ENCODE data around the gene PTPRN. TPM values are rescaled to one million over a fixed set of nuclear protein-coding genes. Genes with fewer than 3 reads are reported as not detected.

PTPRN gene
- total and polyA plus RNA-seq, 9 of the 15 experiments (the other 6 are each of a cell fraction or from before 2014, with no cell fraction given), result 0.15 to 2.4 (median 0.43) TPM; not detected in 1

DNA sequence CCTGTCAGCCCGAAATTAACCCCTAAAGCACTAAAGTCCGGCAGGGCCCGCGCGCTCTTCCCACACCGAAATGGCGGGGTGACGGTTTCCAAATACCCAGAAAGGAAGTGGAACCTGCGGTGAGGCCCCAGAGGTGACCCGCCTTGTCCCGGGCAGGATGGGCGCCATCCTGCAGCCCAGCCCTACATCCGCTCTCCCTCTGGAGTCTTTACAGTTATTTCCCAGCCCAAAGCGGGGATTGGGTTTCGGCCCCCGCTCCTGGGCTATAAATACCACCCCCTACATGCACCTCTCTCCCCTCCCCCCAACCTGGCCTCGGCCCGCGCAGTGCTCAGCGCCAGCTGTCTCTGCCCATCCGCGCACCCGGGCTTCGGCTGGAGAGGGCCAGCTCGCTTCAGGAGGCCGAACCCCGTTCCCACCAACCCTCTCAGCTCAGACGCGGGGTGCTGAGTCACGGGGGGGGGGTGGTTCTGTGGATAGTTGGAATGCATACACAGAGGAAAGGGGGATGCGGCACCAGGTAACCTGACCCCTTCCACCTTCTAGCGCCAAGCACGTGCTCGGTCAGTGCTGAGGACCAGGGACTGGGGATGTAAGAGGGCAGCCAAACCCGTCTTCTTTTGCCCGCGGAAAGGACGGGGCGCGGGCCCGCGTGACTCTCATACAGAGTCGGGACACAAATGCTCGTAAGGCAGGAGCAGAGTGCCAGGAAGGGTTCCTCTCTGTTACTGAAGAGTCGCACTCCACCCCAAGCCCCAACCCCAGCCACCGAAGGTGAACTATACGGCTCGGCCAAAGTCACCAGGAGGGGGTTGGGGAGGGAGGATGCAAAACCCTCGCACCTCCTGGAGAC lies 56.1 kb downstream of the PTPRN start, which contains the start of gene TUBA4B (continued):
- TF ChIP-seq, protein P1, sequence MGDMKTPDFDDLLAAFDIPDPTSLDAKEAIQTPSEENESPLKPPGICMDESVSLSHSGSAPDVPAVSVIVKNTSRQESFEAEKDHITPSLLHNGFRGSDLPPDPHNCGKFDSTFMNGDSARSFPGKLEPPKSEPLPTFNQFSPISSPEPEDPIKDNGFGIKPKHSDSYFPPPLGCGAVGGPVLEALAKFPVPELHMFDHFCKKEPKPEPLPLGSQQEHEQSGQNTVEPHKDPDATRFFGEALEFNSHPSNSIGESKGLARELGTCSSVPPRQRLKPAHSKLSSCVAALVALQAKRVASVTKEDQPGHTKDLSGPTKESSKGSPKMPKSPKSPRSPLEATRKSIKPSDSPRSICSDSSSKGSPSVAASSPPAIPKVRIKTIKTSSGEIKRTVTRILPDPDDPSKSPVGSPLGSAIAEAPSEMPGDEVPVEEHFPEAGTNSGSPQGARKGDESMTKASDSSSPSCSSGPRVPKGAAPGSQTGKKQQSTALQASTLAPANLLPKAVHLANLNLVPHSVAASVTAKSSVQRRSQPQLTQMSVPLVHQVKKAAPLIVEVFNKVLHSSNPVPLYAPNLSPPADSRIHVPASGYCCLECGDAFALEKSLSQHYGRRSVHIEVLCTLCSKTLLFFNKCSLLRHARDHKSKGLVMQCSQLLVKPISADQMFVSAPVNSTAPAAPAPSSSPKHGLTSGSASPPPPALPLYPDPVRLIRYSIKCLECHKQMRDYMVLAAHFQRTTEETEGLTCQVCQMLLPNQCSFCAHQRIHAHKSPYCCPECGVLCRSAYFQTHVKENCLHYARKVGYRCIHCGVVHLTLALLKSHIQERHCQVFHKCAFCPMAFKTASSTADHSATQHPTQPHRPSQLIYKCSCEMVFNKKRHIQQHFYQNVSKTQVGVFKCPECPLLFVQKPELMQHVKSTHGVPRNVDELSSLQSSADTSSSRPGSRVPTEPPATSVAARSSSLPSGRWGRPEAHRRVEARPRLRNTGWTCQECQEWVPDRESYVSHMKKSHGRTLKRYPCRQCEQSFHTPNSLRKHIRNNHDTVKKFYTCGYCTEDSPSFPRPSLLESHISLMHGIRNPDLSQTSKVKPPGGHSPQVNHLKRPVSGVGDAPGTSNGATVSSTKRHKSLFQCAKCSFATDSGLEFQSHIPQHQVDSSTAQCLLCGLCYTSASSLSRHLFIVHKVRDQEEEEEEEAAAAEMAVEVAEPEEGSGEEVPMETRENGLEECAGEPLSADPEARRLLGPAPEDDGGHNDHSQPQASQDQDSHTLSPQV (IDR thresholded peaks at IDR 0.05), result peak; percentile 33; the same call in 1 of the 2 replicates
- TF ChIP-seq FOXJ3 (CRISPR knock-in tag; IDR thresholded peaks at IDR 0.05), result no peak
- TF ChIP-seq RHOXF2B (CRISPR knock-in tag; conservative IDR thresholded peaks at IDR 0.05), result no peak
- TF ChIP-seq, protein P2, sequence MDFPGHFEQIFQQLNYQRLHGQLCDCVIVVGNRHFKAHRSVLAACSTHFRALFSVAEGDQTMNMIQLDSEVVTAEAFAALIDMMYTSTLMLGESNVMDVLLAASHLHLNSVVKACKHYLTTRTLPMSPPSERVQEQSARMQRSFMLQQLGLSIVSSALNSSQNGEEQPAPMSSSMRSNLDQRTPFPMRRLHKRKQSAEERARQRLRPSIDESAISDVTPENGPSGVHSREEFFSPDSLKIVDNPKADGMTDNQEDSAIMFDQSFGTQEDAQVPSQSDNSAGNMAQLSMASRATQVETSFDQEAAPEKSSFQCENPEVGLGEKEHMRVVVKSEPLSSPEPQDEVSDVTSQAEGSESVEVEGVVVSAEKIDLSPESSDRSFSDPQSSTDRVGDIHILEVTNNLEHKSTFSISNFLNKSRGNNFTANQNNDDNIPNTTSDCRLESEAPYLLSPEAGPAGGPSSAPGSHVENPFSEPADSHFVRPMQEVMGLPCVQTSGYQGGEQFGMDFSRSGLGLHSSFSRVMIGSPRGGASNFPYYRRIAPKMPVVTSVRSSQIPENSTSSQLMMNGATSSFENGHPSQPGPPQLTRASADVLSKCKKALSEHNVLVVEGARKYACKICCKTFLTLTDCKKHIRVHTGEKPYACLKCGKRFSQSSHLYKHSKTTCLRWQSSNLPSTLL (IDR thresholded peaks at IDR 0.05), result no peak
- TF ChIP-seq, protein P3, sequence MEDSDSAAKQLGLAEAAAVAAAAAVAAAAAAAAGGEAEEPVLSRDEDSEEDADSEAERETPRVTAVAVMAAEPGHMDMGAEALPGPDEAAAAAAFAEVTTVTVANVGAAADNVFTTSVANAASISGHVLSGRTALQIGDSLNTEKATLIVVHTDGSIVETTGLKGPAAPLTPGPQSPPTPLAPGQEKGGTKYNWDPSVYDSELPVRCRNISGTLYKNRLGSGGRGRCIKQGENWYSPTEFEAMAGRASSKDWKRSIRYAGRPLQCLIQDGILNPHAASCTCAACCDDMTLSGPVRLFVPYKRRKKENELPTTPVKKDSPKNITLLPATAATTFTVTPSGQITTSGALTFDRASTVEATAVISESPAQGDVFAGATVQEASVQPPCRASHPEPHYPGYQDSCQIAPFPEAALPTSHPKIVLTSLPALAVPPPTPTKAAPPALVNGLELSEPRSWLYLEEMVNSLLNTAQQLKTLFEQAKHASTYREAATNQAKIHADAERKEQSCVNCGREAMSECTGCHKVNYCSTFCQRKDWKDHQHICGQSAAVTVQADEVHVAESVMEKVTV (CRISPR knock-in tag; IDR thresholded peaks at IDR 0.05), result no peak
- TF ChIP-seq CTBP1 (IDR thresholded peaks at IDR 0.05; ENCODE audit: borderline replicate concordance), result no peak; the same call in 1 of the 2 replicates
- TF ChIP-seq KLF1 (tag; IDR thresholded peaks at IDR 0.05), result no peak
- TF ChIP-seq ZNF324 (CRISPR knock-in tag; IDR thresholded peaks at IDR 0.05), result no peak
- no peak for TF ChIP-seq ZNF143 (CRISPR knock-in tag; IDR thresholded peaks at IDR 0.05)
- no peak for TF ChIP-seq POLR2A (conservative IDR thresholded peaks at IDR 0.05)
- no peak for TF ChIP-seq ZNF445 (CRISPR knock-in tag; IDR thresholded peaks at IDR 0.05; ENCODE audit: low read depth)
- TF ChIP-seq TCFL5 (CRISPR knock-in tag; conservative IDR thresholded peaks at IDR 0.05), result no peak
- TF ChIP-seq, protein P4, sequence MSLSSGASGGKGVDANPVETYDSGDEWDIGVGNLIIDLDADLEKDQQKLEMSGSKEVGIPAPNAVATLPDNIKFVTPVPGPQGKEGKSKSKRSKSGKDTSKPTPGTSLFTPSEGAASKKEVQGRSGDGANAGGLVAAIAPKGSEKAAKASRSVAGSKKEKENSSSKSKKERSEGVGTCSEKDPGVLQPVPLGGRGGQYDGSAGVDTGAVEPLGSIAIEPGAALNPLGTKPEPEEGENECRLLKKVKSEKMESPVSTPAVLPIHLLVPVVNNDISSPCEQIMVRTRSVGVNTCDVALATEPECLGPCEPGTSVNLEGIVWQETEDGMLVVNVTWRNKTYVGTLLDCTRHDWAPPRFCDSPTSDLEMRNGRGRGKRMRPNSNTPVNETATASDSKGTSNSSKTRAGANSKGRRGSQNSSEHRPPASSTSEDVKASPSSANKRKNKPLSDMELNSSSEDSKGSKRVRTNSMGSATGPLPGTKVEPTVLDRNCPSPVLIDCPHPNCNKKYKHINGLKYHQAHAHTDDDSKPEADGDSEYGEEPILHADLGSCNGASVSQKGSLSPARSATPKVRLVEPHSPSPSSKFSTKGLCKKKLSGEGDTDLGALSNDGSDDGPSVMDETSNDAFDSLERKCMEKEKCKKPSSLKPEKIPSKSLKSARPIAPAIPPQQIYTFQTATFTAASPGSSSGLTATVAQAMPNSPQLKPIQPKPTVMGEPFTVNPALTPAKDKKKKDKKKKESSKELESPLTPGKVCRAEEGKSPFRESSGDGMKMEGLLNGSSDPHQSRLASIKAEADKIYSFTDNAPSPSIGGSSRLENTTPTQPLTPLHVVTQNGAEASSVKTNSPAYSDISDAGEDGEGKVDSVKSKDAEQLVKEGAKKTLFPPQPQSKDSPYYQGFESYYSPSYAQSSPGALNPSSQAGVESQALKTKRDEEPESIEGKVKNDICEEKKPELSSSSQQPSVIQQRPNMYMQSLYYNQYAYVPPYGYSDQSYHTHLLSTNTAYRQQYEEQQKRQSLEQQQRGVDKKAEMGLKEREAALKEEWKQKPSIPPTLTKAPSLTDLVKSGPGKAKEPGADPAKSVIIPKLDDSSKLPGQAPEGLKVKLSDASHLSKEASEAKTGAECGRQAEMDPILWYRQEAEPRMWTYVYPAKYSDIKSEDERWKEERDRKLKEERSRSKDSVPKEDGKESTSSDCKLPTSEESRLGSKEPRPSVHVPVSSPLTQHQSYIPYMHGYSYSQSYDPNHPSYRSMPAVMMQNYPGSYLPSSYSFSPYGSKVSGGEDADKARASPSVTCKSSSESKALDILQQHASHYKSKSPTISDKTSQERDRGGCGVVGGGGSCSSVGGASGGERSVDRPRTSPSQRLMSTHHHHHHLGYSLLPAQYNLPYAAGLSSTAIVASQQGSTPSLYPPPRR (CRISPR knock-in tag; IDR thresholded peaks at IDR 0.05; ENCODE audit: borderline replicate concordance), result no peak
- no peak for TF ChIP-seq MTA3 (IDR thresholded peaks at IDR 0.05; ENCODE audit: borderline replicate concordance)
